Lower lobe of right lung (tissue), 2 donors: ENCODE results near the gene CLSTN2. TPM values are rescaled to one million over a fixed set of nuclear protein-coding genes. Genes with fewer than 3 reads are reported as not detected.

Experiments
- ATAC-seq, 2 donors: fragments of 200-7000 bp; cut with Tn5 transposase; one replicate each; pipeline ENCODE4 v1.9.1; 2020 to 2022; ENCODE audit warnings: mild to moderate bottlenecking in 2 of 2, moderate library complexity in 2 of 2
- DNase-seq: peaks from one replicate; pipeline ENCODE4 v3.0.0-alpha.2; 2020
- H3K27ac ChIP-seq: fragments of 200-600 bp; one replicate; pipeline ENCODE4 v1.8.0; 2022
- H3K27me3 ChIP-seq: fragments of 200-600 bp; one replicate; pipeline ENCODE4 v1.8.0; 2022; ENCODE audit warnings: low read depth
- H3K36me3 ChIP-seq: fragments of 200-600 bp; one replicate; pipeline ENCODE4 v1.8.0; 2022; ENCODE audit warnings: mild to moderate bottlenecking
- H3K4me1 ChIP-seq: fragments of 200-600 bp; one replicate; pipeline ENCODE4 v1.8.0; 2022
- H3K4me3 ChIP-seq: fragments of 200-600 bp; one replicate; pipeline ENCODE4 v1.8.0; 2022; ENCODE audit warnings: mild to moderate bottlenecking
- H3K9me3 ChIP-seq: fragments of 200-600 bp; one replicate; pipeline ENCODE4 v1.8.0; 2022
- intact Hi-C: fragments of 100-400 bp; cut with DNase I; formaldehyde crosslinking; loops from one replicate; pipeline ENCODE4 v1.11.0; 2022
- total RNA-seq: library from RNA; stranded (reverse); fragmentation: NEBNext Ultra II Directional; extraction: Animal tissue kit (Norgen Biotek cat#: 25700); gene quantifications from one replicate; pipeline ENCODE4 v1.2.1, GENCODE V29; 2021
- TF ChIP-seq, protein P1 (sequence below): fragments of 200-600 bp; IDR thresholded peaks from one replicate; pipeline ENCODE4 v1.8.0; 2022; ENCODE audit warnings: antibody characterized with exemption, mild to moderate bottlenecking
- donor health status: DM: no; HTN: yes; CAD: no; lungs with severe emphysema.

The CLSTN2 gene
- total RNA-seq, 1 donor from 2014 or later = 4.5 TPM

GRCh38 chr3:140164922-140165590 is 230.1 kb downstream of the CLSTN2 start:
- ATAC-seq (no peak), DNase-seq (no peak)
- Histone ChIP-seq H3K9me3 (no peaks in the 10 kb centered on the region), H3K27me3 (no peaks in the 10 kb centered on the region), H3K4me3 (no peak overlapping the region), H3K36me3 (no peaks in the 10 kb centered on the region), H3K27ac (no peak overlapping the region), H3K4me1 (no peaks in the 10 kb centered on the region)
- TF ChIP-seq, protein P1, sequence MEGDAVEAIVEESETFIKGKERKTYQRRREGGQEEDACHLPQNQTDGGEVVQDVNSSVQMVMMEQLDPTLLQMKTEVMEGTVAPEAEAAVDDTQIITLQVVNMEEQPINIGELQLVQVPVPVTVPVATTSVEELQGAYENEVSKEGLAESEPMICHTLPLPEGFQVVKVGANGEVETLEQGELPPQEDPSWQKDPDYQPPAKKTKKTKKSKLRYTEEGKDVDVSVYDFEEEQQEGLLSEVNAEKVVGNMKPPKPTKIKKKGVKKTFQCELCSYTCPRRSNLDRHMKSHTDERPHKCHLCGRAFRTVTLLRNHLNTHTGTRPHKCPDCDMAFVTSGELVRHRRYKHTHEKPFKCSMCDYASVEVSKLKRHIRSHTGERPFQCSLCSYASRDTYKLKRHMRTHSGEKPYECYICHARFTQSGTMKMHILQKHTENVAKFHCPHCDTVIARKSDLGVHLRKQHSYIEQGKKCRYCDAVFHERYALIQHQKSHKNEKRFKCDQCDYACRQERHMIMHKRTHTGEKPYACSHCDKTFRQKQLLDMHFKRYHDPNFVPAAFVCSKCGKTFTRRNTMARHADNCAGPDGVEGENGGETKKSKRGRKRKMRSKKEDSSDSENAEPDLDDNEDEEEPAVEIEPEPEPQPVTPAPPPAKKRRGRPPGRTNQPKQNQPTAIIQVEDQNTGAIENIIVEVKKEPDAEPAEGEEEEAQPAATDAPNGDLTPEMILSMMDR = no peak
- intact Hi-C loops = no loop called here

- intact Hi-C loops = no loop called here
- no peak overlapping the region for H3K27ac ChIP-seq
- no peak for DNase-seq
- H3K27me3 ChIP-seq = no peaks in the 10 kb centered on the region
- no peak for ATAC-seq
- H3K4me3 ChIP-seq = no peak overlapping the region
- no peaks in the 10 kb centered on the region for H3K9me3 ChIP-seq
- no peaks in the 10 kb centered on the region for H3K4me1 ChIP-seq
- TF ChIP-seq, protein P1 = no peak
- H3K36me3 ChIP-seq = no peaks in the 10 kb centered on the region
Observed at GRCh38 chr3:140165781-140166180, 230.8 kb downstream of the CLSTN2 start.

DNA sequence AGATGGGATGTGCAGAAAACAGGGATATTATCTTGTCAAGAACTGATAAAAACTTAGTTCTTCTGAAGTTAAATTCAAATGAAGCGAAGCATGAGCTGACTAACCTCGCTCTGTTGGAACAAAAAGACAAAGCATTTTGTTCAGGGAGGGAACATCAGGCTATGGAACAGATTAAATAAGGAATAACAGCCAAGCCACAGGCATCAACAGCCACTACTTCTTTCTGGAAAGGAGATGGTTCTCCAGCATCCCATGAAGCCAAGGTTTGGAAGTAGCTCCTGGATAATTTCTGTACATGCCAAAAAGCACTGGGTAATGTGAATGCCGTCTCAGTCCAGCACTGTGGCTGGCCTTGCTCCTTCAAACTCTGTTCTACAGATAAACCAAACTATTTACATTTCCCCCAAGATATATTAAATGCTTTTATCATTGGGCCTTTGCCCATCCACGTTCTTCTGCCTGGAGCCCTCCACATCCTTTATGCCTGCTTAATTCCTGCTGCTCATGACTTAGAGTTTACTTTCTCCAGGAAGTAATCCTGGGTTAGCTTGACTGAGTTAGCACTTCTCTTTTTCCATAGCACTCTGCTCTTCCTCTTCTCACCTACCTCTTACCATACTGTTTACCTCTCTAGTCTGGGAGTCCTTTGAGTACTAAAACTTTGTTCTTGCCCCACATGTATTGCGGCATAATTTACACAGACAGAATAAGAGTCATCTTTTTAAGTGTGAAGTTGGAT is 232.0 kb downstream of the CLSTN2 start:
- TF ChIP-seq, protein P1 = no peak
- no peaks in the 10 kb centered on the region for H3K9me3 ChIP-seq
- no peaks in the 10 kb centered on the region for H3K27me3 ChIP-seq
- H3K36me3 ChIP-seq = no peaks in the 10 kb centered on the region
- no peaks in the 10 kb centered on the region for H3K4me1 ChIP-seq
- no peak overlapping the region for H3K27ac ChIP-seq
- intact Hi-C loops = no loop called here
- DNase-seq = no peak
- no peak for ATAC-seq
- H3K4me3 ChIP-seq = no peak overlapping the region

GRCh38 chr3:140167600-140168281 is 232.8 kb downstream of the CLSTN2 start:
- Histone ChIP-seq H3K27me3 (no peaks in the 10 kb centered on the region), H3K4me1 (no peaks in the 10 kb centered on the region), H3K27ac (no peak overlapping the region), H3K4me3 (no peak overlapping the region), H3K36me3 (no peaks in the 10 kb centered on the region), H3K9me3 (no peaks in the 10 kb centered on the region)
- intact Hi-C loops = no loop called here
- ATAC-seq (no peak), DNase-seq (no peak)
- TF ChIP-seq, protein P1 = no peak

DNA sequence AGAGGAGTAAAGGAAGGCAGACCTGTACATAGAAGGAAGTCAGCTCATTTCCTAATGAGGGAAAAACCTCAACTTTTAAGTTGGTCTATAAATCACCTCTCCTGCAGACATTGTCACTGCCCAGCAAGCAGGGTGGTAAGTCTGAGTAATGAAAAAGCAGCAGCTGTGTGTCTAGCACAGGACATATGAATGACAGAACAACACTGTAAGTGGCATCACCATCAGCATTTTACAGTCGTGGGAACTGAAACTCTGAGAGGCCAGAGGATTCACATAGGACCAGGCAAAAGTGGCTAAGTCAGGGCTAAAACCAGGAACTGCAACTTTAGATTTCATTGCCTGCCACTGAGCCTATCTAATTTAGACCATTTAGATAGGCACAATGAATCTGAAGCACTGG is 235.6 kb downstream of the CLSTN2 start:
- ATAC-seq (no peak), DNase-seq (no peak)
- Histone ChIP-seq H3K27ac (no peak overlapping the region), H3K4me1 (no peaks in the 10 kb centered on the region), H3K9me3 (no peaks in the 10 kb centered on the region), H3K27me3 (no peaks in the 10 kb centered on the region), H3K36me3 (no peaks in the 10 kb centered on the region), H3K4me3 (no peak overlapping the region)
- TF ChIP-seq, protein P1 = no peak
- intact Hi-C loops = no loop called here
